ENCODE data around the gene GLS.

DNA sequence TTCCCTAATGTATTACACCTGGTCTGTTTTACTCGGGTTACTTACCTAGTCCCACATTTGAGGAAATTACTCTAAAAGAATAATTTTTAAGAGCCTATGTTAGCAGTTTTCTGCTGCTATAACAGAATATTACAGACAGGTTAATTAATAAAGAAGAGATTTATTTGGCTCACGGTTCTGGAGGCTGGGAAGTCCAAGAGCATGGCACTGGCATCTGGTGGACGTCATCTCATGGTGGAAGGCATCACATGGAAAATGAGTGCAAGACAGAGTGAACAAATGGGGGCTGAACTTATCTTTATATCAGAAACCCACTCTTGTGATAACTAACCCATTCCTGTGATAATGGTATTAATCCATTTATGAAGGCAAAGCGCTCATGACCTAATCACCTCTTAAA, 12.8 kb upstream of the GLS start:
- TF ChIP-seq, protein P1, sequence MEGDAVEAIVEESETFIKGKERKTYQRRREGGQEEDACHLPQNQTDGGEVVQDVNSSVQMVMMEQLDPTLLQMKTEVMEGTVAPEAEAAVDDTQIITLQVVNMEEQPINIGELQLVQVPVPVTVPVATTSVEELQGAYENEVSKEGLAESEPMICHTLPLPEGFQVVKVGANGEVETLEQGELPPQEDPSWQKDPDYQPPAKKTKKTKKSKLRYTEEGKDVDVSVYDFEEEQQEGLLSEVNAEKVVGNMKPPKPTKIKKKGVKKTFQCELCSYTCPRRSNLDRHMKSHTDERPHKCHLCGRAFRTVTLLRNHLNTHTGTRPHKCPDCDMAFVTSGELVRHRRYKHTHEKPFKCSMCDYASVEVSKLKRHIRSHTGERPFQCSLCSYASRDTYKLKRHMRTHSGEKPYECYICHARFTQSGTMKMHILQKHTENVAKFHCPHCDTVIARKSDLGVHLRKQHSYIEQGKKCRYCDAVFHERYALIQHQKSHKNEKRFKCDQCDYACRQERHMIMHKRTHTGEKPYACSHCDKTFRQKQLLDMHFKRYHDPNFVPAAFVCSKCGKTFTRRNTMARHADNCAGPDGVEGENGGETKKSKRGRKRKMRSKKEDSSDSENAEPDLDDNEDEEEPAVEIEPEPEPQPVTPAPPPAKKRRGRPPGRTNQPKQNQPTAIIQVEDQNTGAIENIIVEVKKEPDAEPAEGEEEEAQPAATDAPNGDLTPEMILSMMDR (IDR thresholded peaks at IDR 0.05 in 2 of 3, conservative IDR thresholded peaks at IDR 0.05 in 1 of 3; ENCODE audit: borderline replicate concordance in 1 of 3, insufficient read depth in 1 of 3, low read depth in 2 of 3, low read length in 2 of 3): no peak
- no peak for TF ChIP-seq YY1 (IDR thresholded peaks at IDR 0.05; ENCODE audit: extremely low read depth, insufficient replicate concordance, low read depth, low read length)
- no peak for TF ChIP-seq JUND (IDR thresholded peaks at IDR 0.05)

Measured in HCT116 (cell line).